Body of pancreas (tissue), 4 donors: ENCODE measurements around the gene AGPAT4. TPM values are rescaled to one million over a fixed set of nuclear protein-coding genes. Genes with fewer than 3 reads are reported as not detected.

Experiments used
- ATAC-seq: fragments of 150-250 bp; one replicate; pipeline ENCODE4 v1.9.1; 2016
- DNase-seq, 4 donors: peaks; one replicate each; pipeline ENCODE4 v3.0.0-alpha.2; 2019
- H3K27ac ChIP-seq, 4 donors: fragments of 200-600 bp; sonication (generic); 1 replicate in 3 of 4; 2 replicates in 1 of 4; pipeline versions ENCODE4 v1.5.1 to v1.6.1; 2016 to 2019; ENCODE audit warnings: mild to moderate bottlenecking in 1 of 4, mixed read lengths in 1 of 4, moderate library complexity in 1 of 4
- H3K27me3 ChIP-seq, 2 donors: fragments of 200-600 bp; sonication (generic); one replicate each; pipeline ENCODE4 v1.6.0; 2016; ENCODE audit warnings: mild to moderate bottlenecking in 1 of 2
- H3K36me3 ChIP-seq, 2 donors: fragments of 200-600 bp; sonication (generic); replicated peaks in 1 of 2; 2 replicates each; pipeline ENCODE4 v1.5.1; 2016; ENCODE audit warnings: low read depth in 2 of 2; ENCODE audit not compliant: insufficient read depth in 1 of 2
- H3K4me1 ChIP-seq: fragments of 200-600 bp; sonication (generic); one replicate; pipeline ENCODE4 v1.6.0; 2016
- H3K4me3 ChIP-seq, 2 donors: fragments of 200-600 bp; sonication (generic); 1 replicate in 1 of 2; 2 replicates in 1 of 2; pipeline ENCODE4 v1.5.1; 2016 to 2019
- H3K9me3 ChIP-seq, 3 donors: fragments of 200-600 bp; sonication (generic); 1 replicate in 2 of 3; 2 replicates in 1 of 3; pipeline ENCODE4 v1.5.1; 2016
- POLR2A ChIP-seq, 3 donors: fragments of 450-650 bp; IDR thresholded peaks; one replicate each; pipeline ENCODE4 v1.6.1; 2016; ENCODE audit warnings: antibody characterized with exemption in 3 of 3, mild to moderate bottlenecking in 2 of 3
- WGBS, 2 donors: methylation state at CpG; one replicate each; pipeline ENCODE4 v1.1.5; 2017; 5-methylcytosine and 5-hydroxymethylcytosine counted together
- intact Hi-C: fragments of 100-400 bp; cut with DNase I; formaldehyde crosslinking; loops from one replicate; pipeline ENCODE4 v1.15.1; 2023
- total RNA-seq, 2 donors: library from RNA; depleted of rRNA; stranded (reverse); fragments of >200 nt; gene quantifications; one replicate each; pipeline ENCODE4 v1.1.0, GENCODE V29; 2016
- TF ChIP-seq, protein P1 (sequence below), 7 experiments: fragments of 450-650 bp in 4 of 7; fragments of 200-600 bp in 3 of 7; sonication (generic) in 3 of 7; IDR thresholded peaks; one replicate each; pipeline ENCODE4 v1.5.1; 2016 to 2019; ENCODE audit warnings: antibody characterized with exemption in 7 of 7

The AGPAT4 gene
- total RNA-seq, 2 donors from 2014 or later: 1.3 to 2.6 TPM

DNA sequence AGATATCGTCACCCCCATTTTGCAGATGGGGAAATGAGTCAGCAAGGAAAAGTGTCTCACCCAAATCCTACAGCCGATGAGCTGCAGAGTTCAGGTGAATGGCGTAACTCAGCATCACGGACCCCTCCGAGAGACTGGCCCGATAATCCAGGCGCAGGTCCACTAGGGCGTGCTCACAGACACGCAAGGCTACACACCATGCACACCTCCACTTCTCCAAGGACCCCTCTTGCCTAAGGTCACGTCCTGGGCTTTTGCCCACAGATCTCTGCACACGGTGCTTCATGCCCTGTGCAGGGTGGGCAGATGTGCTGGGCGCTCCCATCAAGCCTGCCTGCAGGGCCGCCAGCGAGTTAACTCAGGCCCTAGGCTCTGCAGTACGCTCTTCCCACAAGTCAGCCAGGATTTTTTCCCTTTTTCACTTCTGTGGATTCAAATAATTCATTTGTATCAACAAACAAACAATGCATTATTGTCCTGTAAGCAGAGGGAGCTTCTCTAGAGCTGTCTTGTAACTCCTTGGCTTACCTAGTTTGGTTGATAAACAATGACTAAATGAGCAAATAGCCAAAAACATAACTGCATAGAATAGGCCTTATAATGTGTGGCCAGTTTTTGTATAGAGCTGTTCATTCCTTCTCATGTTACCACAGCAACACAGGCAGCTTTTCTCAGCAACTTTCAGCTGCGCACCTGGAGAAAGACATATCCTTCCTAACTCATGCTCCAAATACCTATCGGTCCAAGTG is 139.1 kb downstream of the AGPAT4 start:
- Histone ChIP-seq H3K36me3 (no peaks in the 10 kb centered on the region), H3K4me1 (no peaks in the 10 kb centered on the region), H3K27me3 (no peaks in the 10 kb centered on the region), H3K4me3 (no peak overlapping the region), H3K27ac (no peak overlapping the region), H3K9me3 (no peaks in the 10 kb centered on the region)
- intact Hi-C loops: no loop called here
- TF ChIP-seq POLR2A (IDR thresholded peaks at IDR 0.05): no peak
- TF ChIP-seq, protein P1, sequence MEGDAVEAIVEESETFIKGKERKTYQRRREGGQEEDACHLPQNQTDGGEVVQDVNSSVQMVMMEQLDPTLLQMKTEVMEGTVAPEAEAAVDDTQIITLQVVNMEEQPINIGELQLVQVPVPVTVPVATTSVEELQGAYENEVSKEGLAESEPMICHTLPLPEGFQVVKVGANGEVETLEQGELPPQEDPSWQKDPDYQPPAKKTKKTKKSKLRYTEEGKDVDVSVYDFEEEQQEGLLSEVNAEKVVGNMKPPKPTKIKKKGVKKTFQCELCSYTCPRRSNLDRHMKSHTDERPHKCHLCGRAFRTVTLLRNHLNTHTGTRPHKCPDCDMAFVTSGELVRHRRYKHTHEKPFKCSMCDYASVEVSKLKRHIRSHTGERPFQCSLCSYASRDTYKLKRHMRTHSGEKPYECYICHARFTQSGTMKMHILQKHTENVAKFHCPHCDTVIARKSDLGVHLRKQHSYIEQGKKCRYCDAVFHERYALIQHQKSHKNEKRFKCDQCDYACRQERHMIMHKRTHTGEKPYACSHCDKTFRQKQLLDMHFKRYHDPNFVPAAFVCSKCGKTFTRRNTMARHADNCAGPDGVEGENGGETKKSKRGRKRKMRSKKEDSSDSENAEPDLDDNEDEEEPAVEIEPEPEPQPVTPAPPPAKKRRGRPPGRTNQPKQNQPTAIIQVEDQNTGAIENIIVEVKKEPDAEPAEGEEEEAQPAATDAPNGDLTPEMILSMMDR (IDR thresholded peaks at IDR 0.05): no peak
- 95% methylated on average over 17 of the region's 17 CpGs for WGBS, 2 donors
- no peak for DNase-seq
- ATAC-seq: no peak

DNA sequence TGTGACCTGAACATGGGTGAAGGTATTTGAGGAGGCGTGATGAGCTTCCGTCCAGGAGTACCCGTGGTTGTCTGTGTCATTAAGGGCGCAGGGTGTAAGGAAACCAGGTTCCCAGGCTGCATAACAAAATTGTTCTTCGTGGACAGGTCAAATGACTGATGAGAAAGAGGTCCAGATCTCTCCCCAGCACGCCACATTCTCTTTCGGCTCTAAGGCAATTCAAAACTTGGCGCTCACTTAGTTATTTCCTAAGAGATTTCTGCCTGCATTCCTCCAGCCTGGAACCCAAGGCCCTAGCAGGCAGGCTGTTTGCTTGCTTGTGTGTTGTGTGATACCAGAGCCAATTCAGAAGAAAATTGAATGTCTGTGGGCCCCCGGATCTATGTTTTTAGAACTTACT is 139.9 kb downstream of the AGPAT4 start:
- no peaks in the 10 kb centered on the region for H3K36me3 ChIP-seq
- no peak for TF ChIP-seq POLR2A (IDR thresholded peaks at IDR 0.05)
- TF ChIP-seq, protein P1 (IDR thresholded peaks at IDR 0.05): no peak
- H3K4me1 ChIP-seq: no peaks in the 10 kb centered on the region
- no peak overlapping the region for H3K27ac ChIP-seq
- no peak for ATAC-seq
- 83 to 86% methylated on average over 9 of the region's 9 CpGs for WGBS, 2 donors
- H3K27me3 ChIP-seq: no peaks in the 10 kb centered on the region
- no peaks in the 10 kb centered on the region for H3K9me3 ChIP-seq
- no peak overlapping the region for H3K4me3 ChIP-seq
- intact Hi-C loops: no loop called here
- DNase-seq: no peak

DNA sequence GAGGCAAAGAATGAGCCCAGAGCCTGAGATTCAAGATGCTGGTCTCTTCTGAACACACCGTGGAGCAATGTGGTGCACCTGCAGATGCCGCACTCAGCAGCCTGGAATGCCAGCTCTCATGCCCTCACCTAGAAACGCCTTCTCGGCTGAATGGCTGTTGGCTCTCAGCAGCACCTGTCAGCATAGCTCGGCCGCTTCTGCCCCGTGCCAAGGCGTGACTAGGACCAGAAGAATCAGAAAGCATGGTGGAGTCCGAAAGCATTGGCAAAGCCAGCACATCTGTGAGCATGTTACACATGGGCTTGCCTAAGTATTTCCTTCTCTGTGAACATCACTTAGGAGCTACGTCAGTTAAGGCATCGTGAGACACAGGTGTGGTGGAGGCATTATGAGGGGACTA is 141.5 kb downstream of the AGPAT4 start:
- intact Hi-C loops: no loop called here
- Histone ChIP-seq H3K36me3 (no peaks in the 10 kb centered on the region), H3K4me3 (no peak overlapping the region), H3K27ac (no peak overlapping the region), H3K4me1 (no peaks in the 10 kb centered on the region), H3K27me3 (no peaks in the 10 kb centered on the region), H3K9me3 (no peaks in the 10 kb centered on the region)
- TF ChIP-seq POLR2A (IDR thresholded peaks at IDR 0.05): no peak
- TF ChIP-seq, protein P1 (IDR thresholded peaks at IDR 0.05): no peak
- ATAC-seq: no peak
- DNase-seq: no peak
- 94 to 97% methylated on average over 6 to 11 of the region's 11 CpGs for WGBS, 2 donors

DNA sequence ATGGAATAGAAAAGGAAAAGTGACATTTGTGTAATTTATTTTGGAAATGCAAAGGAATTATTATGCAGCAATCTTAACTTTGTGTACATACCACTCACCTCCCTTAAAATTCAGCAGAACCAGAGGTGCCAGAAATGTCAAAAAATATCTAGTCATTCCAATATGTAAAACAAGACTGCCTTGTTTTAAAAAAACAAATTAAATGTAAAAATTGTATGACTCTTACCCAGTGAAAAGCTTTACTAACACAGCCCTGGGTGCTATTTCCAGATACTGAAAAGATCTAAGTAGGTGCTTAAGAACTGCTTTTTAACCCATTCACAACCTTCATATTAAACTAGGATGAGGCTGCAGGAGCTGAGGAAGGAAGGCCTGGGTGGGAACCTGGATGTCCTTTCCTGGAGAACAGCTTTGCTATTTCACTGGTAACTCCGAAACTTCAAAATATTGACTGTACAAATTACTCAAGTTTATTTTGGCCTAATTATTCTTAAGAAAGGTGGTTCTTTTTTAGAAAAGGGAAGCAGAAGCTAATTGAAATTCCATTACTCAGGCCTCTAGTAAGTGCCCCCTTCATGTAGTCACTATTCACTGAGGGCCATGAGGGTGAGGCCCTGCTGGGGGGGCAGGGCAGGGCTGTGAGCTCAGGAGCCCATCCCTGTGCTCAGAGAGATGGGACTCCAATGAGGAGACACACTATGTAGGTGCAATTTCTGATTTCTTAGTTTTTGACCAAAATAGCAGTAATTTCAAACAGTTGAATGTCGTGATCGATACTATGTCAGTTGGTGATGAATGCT is 142.7 kb downstream of the AGPAT4 start:
- H3K4me3 ChIP-seq: no peak overlapping the region
- TF ChIP-seq POLR2A (IDR thresholded peaks at IDR 0.05): no peak
- TF ChIP-seq, protein P1 (IDR thresholded peaks at IDR 0.05): no peak
- intact Hi-C loops: no loop called here
- DNase-seq (no peak), ATAC-seq (no peak)
- no peaks in the 10 kb centered on the region for H3K9me3 ChIP-seq
- 96 to 97% methylated on average over 3 of the region's 3 CpGs for WGBS, 2 donors
- no peaks in the 10 kb centered on the region for H3K27me3 ChIP-seq
- H3K27ac ChIP-seq: no peak overlapping the region
- no peaks in the 10 kb centered on the region for H3K4me1 ChIP-seq
- no peaks in the 10 kb centered on the region for H3K36me3 ChIP-seq
